ENCODE measurements around the gene FABP3.

The FABP3 gene

DNA sequence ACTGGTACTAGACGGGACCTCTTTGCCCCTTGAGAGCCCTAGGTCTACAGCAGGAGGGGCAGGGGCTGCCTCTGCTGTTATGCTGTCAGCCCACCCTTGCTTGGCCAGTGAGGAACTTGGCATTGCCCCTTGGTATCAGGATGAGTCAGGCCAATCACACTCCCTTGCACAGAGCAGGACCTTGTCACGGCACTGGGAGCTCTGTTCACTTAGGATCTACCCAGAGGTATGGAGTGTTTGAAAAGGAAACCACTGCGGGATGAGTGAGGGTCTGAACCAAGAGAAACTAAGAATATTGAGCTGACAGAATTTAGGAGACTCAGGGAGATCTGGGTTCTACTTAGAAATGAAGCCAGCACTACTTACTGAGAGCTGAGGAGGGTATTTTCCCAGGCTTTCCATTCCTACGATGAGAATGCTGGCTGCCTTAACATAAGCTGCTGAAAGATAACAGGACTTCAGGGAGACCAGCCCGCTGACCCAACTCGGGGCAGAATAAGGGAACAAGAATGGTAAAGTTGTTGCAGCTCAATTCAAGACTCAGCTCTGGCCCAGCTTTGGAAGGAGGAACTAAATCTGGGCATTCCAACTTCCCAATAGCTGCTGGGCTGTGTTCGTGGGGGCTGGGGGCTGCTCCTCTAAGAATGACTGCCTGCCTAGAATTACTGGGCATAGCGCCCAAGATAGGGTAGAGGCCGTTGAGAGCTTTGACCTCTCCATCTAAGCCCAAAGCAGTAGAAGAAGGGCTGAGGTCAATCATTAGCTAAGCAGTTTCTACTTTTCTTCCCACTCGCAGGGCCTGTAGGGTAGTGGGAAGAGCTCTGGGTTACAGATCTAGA, 1.5 kb downstream of the FABP3 start:
- no peak for DNase-seq

DNA sequence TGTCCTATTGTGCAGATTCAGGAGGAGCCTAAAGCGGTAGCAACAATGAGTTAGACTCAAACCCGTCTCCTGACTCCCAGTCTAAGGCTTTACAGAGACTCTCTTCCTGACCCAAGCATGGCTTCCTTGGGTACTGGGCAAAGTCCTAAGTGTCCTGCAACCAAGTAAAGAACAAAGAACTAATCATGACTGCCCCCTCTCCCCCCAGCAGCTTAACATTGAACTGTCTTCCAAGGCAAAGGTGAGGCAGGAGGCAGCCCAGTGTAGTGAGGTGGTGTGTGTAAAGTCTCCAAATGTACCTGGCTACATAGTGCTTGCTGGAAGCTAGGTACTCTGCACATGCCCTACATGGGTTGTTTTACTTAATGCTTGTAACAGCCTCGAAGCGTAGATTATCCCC, 2.3 kb downstream of the FABP3 start:
- DNase-seq = no peak

DNA sequence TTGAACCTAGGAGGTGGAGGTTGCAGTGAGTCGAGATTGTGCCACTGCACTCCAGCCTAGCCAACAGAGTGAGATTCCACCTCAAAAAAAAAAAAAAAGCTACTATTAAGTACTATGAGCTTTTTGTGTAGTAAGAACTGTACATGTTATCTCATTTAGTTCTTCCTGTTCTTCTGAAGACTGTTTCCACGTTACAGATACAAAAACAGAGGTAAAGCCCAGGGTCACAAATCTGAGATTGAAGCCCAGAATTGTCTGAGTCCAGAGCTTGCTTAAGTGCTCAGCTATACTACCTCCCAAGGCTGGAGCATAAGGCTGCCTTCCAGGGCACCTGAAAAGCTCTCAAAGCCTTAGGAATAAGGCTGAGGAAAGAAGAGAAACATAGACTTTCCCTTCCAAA, 2.9 kb downstream of the FABP3 start:
- DNase-seq = no peak

DNA sequence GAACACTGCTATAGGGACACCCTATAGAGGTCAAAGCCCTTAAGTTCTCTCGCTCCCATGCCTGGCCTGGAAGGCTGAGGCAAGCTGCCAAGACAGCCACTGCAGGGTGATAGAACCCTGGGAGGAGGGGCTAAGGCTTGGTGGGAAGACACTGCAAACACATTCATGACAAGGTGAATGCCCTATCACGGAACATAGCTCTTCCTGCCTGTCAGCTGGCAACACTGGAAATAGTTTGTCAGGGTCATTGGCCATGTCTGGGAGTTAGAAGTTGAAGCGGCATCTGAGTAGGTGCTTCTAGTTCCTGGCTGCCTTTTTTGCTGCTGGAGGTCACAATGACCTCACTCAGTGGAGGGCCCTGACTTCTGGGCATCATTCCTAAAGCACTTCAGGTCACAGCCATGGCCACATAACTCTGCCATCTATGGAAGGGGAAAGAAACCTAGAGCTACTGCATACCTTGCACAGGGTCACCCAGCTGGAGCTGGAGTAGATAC, 4.2 kb downstream of the FABP3 start:
- DNase-seq = no peak

DNA sequence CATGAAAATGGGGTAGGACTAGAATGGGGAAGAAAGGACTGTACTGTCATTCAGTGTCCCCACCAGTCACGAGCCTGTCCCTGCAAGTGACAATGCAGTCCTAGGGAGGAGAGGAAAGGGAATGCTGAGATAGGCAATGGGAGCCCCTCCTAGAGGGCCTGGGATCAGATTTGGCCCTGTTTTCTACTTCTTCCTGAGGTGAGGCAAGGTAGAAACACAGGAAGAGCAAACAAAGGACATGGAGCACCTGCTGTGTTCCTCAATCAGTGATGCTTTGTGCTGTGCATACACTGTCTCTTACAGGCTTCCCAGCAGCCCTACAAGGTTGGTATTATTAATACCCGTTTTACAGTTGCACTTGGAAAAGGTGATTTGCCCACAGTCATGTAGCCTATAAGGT, 6.1 kb downstream of the FABP3 start:
- DNase-seq = no peak

DNA sequence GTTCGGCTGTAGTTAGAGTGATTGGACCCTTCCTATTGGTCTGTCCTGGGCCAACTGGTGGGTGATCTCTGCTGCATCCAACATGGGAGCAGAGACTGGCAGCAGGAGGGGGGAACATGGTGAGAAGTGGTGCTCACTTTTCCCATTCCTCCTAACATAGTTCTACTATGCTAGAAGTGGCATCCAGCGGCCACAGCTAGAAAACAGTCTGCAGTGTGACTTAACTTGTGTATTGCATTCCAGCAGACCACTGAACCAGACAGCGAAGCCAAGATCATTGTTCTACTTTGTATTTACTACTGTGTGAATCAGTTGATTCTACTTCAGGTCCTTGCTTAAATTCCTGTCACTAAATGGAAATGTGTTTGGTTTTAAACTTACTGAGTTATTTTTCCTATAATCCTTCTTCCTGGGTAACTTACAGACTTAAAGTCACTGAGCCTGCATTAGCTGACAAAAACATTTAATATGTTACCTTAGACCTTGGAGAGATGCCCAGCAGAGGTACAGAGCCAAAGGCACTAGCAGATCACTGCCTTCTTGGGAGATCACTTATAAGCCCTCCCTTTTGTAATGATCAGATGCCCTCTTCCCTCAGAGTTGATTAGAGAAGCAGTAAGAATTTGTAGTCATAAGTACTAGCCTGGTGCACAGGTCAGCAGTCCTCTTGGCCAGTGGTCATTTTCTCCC, 8.2 kb downstream of the FABP3 start:
- DNase-seq = no peak

DNA sequence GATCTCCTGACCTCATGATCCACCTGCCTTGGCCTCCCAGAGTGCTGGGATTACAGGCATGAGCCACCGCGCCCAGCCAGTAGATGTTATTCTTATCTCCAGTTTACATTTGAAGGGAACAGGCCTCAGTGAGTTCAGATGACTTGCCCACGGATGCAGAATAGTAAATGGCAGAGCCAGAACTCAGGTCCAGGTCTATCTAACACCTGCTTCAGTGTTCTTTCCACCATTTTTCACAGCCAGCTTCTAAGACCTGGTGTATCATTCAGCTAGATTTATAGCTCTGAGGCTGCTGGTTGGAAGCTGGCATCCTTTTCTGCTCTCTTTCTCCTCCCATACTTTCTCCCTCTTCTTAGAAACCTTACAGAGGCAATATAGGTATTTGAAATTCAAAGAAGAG, 10.8 kb downstream of the FABP3 start:
- DNase-seq = no peak

DNA sequence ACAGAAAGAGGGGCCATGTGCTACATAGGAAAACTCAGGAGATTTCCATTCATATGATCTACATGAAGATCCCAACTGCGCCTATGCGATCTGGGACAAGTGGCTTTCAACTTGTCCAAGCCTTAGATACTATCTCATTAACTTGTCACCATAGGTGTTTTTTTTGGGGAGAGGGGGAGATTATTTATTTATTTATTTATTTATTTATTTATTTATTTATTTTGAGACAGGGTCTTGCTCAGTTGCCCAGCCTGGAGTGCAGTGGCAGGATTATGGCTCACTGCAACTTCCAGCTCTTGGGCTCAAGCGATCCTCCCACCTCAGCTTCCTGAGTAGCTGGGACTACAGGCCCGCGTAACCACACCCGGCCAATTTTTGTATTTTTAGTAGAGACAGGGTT, 11.3 kb downstream of the FABP3 start:
- DNase-seq = no peak

DNA sequence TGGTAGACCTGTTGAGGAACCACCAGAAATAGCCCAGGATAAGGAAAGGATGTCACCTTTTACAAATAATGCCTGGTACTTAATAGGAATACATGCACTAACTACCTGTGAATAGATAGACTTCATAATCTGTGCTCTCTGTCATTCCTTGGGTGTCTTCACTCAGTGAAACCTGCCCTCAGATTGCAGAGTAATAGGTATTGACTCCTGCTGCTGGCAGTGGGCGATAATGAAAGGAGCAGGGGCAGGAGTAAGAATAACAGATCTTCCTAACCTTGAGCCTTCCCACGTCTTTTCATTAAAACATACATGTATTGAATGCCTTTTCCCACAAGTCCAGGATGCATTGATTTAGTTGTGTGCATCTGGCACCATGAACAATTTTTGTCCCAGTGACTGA, 16.4 kb downstream of the FABP3 start:
- no peak for DNase-seq

DNA sequence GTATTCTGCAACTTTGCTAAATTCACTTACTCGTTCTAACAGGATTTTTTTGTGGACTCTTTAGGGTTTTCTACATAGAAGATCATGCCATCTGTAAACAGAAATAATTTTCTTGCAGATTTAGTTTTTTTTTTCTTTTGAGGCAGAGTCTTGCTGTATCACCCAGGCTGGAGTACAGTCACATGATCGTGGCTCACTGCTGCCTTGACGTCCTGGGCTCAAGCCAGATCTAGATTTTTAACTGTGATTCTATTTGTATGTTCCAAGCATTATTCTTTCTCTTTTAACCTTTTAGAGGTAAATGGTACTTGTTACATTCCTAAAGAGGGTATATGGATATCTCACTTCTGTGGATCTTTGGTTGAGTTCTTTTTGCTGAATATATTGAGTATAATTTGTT, 18.6 kb downstream of the FABP3 start:
- no peak for DNase-seq

DNA sequence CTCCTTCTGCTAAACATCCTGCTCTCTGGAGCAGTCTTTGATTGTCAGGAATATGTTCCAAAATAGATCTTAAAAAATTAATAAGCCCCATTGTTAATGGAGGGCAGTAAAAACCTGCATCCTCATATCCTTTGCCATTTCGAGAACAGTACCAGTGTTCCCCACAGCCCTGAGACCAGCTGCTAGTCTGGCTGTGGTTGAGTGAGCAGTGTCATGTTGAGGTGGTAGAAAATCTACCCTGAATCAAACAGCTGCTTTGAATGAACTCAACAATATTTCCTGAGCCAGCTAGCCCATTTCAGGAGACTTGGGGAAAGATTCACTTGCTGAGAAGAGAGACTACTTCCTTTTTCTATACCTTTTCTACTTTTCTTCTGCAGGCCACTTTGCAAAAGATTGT, 24.4 kb downstream of the FABP3 start:
- DNase-seq = no peak

DNA sequence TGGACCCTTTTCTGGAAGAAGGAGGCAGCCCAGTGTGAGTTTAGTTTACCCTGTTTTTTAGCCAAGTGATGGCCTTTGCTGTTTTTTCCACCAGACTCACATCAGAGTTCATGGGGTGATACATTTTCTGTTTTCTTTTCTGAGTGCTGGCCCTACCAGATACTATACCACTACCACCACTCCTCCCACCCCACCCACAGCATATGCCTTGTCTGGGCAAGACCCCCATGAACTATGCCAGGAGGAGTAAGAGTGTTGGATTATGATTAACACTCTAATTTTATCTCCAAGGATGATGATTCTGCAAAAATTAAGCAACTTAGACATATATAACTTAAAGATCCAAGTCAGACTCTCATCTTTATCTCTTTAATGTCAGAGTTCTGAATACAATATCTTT, 26.1 kb downstream of the FABP3 start:
- DNase-seq = no peak

DNA sequence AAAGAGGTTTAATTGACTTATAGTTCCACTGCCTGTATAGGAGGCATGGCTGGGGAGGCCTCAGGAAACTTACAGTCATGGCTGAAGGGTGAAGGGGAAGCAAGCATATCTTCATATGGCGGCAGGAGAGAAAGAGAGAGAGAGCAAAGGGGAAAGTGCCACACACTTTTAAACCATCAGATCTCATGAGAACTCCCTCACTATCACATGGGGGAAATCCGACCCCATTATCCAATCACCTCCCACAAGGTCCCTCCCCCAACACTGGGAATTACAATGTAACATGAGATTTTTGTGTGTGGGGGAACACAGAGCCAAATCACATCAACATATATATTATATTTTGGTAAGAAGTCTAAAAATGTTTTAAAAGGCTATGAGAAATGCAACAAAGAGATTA, 27.2 kb downstream of the FABP3 start:
- no peak for DNase-seq

DNA sequence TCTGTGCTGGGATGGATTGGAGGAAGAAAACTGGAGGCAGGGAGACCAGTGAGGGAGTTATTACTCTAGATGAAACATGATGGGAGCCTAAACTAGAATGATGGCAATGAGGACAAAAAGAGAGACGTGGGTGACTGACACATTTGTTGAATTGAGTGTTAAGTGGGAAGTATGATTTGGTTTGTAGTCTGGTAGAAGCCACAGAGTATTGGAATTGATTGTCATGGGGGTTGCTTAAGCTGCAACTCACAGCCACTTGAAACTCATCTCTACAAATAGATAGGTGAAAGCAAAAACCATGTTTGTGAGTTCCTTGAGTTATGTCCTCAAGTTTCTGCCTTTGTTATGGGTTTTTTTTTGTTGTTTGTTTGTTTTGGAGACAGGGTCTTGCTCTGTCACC, 28.4 kb downstream of the FABP3 start:
- DNase-seq = no peak

DNA sequence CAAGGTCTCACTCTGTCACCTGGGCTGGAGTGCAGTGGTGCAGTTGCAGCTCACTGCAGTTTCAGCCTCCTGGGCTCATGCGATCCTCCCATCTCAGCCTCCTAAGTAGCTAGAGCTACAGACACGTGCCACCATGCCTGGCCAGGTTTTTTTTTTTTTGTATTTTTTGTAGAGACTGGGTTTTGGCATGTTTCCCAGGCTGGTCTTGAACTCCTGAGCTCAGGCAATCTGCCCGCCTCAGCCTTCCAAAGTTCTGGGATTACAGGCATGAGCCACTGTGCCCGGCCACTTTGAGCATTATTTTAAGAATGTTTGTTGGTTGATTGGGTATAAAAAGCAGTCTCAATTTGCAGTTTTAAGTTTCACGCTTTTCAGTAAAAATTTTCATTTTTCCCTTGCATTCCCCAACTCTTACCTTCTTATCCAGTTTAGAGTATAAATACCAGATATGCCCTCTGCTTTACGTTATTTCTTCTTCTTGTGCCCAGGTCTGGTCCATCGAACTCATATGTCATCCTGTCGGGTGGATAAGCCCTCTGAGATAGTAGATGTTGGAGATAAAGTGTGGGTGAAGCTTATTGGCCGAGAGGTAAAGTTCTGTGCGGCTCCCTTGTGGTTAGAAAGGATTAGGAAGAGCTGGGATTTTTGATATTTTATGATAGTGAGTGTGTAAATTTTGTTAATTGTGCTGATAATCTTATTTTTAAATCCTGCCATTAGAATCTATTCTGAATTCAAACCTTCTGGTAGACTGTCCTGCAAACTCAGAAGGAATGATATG, 36.0 kb downstream of the FABP3 start:
- DNase-seq = no peak

DNA sequence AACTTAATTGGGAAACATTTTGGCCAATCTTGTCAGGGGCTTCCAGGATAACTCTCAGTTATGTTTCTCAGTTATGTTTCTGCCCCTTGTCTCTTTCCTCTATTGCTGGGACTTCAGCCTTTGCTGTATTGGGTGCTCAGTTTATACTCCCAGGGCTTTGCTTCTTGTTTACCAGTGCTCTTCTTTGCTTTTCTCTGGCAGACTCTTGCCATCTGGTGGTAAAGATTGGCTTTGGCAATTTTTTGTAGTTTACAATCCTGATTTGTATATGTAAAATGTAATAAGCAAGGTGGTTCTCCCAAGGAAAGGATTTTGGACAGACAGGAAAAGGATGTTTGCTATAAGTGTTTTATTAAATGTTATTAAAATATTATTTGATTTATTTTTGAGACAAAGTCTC, 37.9 kb downstream of the FABP3 start:
- DNase-seq = peak; percentile 36

DNA sequence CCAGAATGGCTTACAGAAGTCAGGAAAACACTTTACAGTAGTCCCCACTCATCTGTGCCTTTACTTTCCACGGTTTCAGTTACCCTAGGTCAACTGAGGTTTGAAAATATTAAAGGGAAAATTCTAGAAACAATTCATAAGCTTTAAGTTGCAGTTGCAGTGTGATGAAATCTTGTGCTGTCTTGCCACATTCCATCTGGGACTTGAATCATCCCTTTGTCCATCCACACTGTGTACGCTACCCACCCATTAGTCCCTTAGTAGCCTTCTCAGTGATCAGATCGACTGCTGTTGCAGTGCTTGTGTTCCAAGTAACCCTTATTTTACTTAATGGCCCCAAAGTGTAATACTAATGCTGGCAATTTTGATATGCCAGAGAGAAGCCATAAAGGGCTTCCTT, 45.5 kb downstream of the FABP3 start:
- no peak for DNase-seq

DNA sequence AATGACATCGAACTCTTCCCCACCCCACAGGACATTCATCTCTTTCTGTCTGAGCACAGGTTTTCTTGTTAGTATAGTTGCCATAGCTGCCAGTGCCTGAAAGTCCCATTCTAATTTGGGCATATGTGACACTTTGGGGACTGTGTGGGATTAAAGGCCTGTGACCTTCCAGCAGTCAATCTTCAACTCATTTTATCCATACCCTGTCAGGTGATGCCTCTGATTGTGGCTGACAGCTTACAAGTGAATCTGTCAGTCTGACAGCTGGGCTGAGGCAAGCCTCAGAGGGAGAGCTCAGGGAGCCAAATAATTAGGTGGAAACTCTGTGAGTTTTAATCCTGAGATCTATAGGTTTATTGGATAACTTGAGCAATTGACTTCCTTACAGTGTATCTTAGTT, 46.4 kb downstream of the FABP3 start:
- no peak for DNase-seq

DNA sequence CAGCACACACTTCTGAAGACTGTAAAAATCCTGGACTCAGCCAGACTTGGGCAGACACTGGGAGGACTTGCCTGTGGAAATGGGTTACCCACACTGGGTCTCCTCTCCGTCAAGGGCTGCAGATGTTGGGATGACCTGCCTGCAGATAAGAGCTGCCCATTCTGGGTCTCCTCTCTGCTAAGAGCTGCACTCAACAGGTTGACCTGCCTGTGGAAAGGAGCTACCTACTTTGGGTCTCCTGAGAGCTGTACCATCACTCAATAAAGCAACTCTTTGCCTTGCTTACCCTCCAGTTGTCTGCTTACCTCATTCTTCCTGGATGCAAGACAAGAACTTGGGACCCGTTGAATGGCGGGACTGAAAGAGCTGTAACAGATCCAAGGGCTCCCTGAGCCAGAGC, 47.9 kb downstream of the FABP3 start:
- DNase-seq = no peak

DNA sequence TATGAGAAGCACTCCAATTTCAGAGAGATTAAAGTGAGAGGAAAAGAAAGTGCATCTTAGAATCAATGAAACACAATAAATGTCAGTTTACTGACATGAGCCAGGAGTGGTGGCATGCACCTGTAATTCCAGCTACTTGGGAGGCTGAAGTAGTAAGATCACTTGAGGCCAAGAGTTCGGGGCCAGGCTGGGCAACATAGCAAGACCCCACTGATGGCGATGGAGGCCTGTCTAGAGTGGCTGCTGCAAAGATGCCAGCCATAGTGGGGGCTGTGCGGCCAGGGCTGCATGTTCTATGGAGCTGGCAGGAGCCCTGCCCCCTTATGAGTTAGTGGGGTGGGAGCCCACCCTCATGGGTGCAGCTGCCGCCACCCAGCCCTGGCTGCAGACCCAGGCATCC, 48.8 kb downstream of the FABP3 start:
- DNase-seq = no peak

DNA sequence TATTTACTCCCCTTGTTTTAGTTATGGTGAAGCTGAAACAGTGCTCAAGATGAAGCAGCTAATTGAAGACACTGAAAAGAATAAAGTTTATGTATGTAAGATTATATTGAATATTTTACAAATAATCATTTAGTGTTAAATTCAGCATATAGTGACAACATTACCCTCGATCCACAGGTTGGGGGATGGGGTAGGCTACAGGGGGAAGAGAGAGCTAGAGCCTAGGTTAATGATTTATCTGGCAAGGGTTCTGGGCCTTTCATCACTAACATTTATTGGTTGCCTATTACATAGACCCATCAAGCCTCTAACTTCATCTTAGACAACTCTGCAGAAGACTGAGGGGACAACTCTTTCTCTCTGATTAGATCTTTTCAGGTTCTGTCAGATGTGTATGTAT, 54.7 kb downstream of the FABP3 start:
- no peak for DNase-seq

DNA sequence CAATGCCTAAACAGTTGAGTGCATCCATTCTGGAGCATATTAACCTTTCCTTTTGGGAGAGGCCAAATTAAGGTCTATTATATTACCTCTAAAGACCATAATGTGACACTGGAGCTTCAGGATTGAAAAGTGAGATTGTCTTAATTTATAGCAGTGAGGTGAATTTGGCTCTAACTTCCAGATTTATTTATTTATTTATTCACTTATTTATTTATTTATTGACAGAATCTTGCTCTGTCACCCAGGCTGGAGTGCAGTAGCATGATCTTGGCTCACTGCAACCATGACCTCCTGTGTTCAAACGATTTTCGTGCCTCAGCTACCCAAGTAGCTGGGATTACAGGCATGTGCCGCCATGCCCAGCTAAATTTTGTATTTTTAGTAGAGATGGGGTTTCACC, 57.0 kb downstream of the FABP3 start:
- DNase-seq = no peak
